HS-5 (cell line): Measurements from ENCODE around the gene PLEKHM1.
A peak's percentile ranks its signal among the peaks of the same experiment; 100 is the strongest.
"Not testable (repeated sequence)": the region's sequence is repeated elsewhere in the genome, so short reads cannot be mapped to it uniquely, and the experiment has no call there.

Source experiments
- DNase-seq: peaks from one replicate; pipeline ENCODE4 v3.0.0-alpha.2; 2012; ENCODE audit warnings: low read depth

PLEKHM1 gene

GRCh38 chr17:45490615-45491433, at the start of gene PLEKHM1:
Gene PLEKHM1 (minus strand): TSS chr17:45490721. CDS start chr17:45482484, 8,237 bp downstream.
- not testable (repeated sequence) for DNase-seq

- not testable (repeated sequence) for DNase-seq
These were observed 47.6 kb upstream of the PLEKHM1 start for GRCh38 chr17:45538168-45538567.

GRCh38 chr17:45506072-45506471, 15.6 kb upstream of the PLEKHM1 start:
- DNase-seq = not testable (repeated sequence)

- DNase-seq = not testable (repeated sequence)
These were observed 14.7 kb upstream of the PLEKHM1 start for GRCh38 chr17:45505183-45505582.

- not testable (repeated sequence) for DNase-seq
These were observed 10.7 kb upstream of the PLEKHM1 start for GRCh38 chr17:45501092-45501707.

GRCh38 chr17:45500478-45500877, 10.0 kb upstream of the PLEKHM1 start:
- DNase-seq = not testable (repeated sequence)

GRCh38 chr17:45499208-45499607, 8.7 kb upstream of the PLEKHM1 start:
- not testable (repeated sequence) for DNase-seq

- not testable (repeated sequence) for DNase-seq
These were observed 7.9 kb upstream of the PLEKHM1 start for GRCh38 chr17:45498377-45498776.

DNA sequence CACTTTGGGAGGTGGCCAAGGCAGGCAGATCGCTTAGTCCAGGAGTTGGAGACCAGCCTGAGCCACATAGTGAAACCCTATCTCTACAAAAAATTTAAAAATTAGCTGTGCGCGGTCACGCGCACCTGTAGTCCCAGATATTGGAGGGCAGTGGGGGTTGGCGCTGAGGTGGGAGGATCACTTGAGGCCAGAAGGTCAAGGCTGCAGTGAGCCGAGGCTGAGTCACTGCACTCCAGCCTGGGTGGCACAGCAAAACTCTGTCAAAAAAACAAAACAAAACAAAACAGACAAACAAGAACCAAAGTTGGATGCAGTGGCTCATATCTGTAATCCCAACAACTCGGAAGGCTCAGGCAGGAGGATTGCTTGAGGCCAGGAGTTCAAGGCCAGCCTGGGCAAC, 6.9 kb upstream of the PLEKHM1 start:
- not testable (repeated sequence) for DNase-seq

DNA sequence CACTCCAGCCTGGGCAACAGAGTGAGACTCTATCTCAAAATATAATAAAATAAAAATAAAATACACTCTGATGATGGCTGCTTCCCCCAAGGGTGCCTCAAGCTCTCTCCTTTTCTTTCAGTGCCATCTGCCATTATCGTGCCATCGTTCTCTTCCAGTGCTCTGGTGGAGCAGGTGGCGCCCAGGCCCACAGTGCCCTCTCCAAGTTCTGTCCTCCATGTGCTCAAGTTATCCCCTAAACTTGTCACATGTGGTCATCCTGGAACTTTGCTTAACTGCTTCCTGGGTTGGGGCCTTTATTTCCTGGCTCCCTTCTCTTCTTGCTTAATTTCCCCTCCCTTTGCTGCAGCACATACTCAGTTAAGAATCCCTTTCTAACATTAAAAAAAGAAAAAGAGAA, 6.0 kb upstream of the PLEKHM1 start:
- DNase-seq = not testable (repeated sequence)

DNA sequence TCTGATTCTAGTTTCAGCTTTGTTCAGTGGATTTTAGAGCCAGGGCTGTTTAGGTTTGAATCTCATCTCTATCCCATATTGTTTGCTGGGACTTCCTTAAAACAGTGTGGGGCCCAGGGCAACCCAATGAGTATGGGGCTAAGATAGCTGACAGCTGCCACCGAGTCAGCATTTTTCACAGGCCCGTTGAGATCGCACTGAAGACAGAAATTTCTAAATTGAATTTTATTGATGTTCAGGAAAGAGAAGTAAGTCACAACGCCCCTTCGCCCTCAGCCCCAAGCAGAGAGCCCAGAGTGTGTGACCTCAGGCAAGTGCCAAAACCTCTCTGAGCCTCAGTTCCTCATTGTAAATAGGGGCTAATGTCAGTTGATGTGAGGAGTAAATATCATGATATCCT, 4.0 kb upstream of the PLEKHM1 start:
- not testable (repeated sequence) for DNase-seq

- not testable (repeated sequence) for DNase-seq
These were observed 1.6 kb upstream of the PLEKHM1 start for GRCh38 chr17:45492156-45492555.

GRCh38 chr17:45490198-45490597, 323 bp downstream of the PLEKHM1 start:
- not testable (repeated sequence) for DNase-seq

DNA sequence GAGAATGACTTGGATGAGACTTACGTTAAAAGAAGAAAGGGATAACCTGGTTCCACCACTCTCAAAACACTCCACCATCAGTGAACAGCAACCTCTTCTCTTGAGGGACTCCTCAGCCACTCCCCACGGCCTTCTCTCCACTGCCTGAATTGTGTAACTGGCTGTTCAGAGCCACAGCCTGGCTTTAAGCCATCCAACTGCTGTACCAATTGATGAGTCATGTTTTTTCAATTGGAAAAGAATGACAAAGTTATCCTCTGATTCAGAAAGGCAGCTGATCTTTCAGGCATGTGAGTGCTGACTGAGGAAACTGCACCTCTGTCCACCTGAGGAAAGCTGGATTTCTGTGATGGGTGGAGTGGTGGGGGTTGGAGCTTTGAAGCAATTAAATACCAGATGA, 2.8 kb downstream of the PLEKHM1 start:
- peak; percentile 63 for DNase-seq

DNA sequence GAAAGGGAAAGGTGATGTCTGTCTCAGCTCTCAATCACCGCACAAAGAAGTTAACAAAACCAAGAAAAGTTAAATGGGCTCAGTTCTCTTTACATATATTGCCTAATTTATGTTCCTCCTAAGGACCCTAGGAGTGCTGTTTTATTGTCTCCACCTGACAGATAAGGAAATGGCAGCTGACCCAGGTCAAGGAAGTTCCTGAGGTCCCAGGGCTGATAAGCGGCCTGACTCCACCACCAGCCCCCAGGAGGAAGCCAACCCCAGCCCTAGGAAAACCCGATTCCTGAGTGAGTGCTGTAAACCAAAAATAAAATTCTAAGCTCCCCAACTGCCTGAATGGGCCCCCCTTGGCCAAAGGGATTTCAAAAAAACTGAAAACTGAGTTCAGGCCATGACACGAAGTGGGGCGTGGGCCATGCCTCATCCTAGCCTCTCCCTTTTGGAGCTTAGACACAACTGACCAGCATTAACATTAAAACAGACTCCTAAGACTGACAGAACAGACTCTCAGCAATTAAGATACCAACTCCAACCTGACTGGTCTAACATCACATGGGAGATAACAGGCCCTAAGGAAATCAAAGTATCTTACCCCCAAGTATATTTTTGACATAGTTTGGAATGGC, 6.8 kb downstream of the PLEKHM1 start:
- DNase-seq = not testable (repeated sequence)

DNA sequence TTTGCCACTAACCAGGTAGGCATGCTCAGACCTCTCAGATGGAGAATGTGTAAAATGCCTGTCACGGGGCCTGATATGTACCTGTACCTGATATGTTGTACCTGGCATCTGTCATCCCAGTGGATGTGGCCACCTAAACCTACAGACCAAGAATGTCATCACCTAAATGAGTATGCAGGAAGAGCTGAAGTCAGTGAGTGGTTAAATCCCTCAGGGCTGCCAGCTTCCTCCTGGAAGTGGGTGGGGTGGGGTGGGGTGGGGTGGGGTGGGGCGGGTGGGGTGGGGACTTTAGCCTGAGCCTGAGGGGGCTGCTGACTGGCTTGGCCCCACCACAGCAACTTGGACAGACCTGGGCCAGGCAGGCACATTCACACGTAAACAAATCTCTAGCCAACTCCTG, 7.3 kb downstream of the PLEKHM1 start:
- DNase-seq = not testable (repeated sequence)

- not testable (repeated sequence) for DNase-seq
These were observed 8.2 kb downstream of the PLEKHM1 start for GRCh38 chr17:45482317-45482716.

- not testable (repeated sequence) for DNase-seq
These were observed 15.1 kb downstream of the PLEKHM1 start for GRCh38 chr17:45475436-45475835.

GRCh38 chr17:45472249-45472648, 18.3 kb downstream of the PLEKHM1 start:
- not testable (repeated sequence) for DNase-seq

GRCh38 chr17:45469204-45469563, 21.3 kb downstream of the PLEKHM1 start:
- DNase-seq = not testable (repeated sequence)

DNA sequence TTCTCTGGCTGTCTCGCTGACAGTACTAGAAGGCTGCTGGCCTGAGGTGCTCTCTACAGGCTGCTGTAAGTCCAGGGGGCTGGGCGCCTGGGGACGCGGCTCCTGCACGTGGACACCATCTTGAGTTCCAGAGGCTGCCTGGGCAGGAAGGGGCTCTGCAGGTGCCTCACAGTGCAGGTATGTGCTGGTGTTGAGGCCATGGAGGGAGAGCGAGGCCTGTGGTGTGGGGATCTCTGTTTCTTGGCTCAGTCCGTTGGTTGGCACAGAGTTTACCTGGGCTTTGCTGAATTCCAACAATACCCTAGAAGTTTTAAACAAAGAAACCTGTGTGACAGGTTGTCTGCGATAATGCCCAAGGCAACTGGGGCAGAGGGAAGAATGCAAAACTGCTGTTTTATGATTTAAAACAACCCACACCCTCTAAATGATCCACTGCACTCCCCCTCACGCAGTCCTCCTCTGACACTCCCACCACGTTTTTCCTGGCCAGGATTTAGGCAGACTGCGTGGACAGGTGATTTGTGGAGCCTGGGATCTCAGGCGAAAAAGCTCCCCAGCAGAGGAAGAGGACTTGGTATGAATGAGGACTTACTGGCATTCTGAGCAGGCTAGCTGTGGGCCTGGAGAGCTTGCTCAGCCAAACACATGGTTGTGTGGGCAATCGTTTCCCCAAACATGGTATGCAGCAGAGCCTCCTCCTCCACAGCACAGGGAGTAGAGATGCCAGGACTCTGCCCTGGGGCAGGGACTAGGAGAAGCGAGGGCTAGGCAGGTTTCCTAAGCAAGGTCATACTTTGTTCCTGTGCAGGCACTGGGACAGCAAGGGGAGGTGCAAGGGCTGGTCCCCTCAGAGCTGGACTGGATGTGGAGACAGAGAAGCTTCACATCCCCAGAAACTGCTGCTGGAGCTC, 22.0 kb downstream of the PLEKHM1 start:
- DNase-seq = not testable (repeated sequence)
